HTERT RPE-1 (cell line): ENCODE results near the gene EIF4G1.

Experiments
- in situ Hi-C: fragments of 300-500 bp; cut with MboI; formaldehyde crosslinking; loops from 4 replicates; pipeline ENCODE4 v1.14.3; 2020; ENCODE audit warnings: low sequenced_read_pairs

EIF4G1 gene

GRCh38 chr3:184306341-184306972, 7.9 kb upstream of the EIF4G1 start:
- in situ Hi-C loops = no loop called here

GRCh38 chr3:184307915-184308314, 6.5 kb upstream of the EIF4G1 start:
- in situ Hi-C loops = no loop called here

- in situ Hi-C loops = no loop called here
Measured at GRCh38 chr3:184308744-184309143, 5.7 kb upstream of the EIF4G1 start.

- in situ Hi-C loops = no loop called here
Measured at GRCh38 chr3:184311633-184312032, 2.8 kb upstream of the EIF4G1 start.

GRCh38 chr3:184314700-184315542, 515 bp downstream of the EIF4G1 start:
- in situ Hi-C loops = no loop called here

- in situ Hi-C loops = no loop called here
Measured at GRCh38 chr3:184315543-184315867, 1.1 kb downstream of the EIF4G1 start.

- in situ Hi-C loops = no loop called here
Measured at GRCh38 chr3:184315871-184316661, 1.7 kb downstream of the EIF4G1 start.

DNA sequence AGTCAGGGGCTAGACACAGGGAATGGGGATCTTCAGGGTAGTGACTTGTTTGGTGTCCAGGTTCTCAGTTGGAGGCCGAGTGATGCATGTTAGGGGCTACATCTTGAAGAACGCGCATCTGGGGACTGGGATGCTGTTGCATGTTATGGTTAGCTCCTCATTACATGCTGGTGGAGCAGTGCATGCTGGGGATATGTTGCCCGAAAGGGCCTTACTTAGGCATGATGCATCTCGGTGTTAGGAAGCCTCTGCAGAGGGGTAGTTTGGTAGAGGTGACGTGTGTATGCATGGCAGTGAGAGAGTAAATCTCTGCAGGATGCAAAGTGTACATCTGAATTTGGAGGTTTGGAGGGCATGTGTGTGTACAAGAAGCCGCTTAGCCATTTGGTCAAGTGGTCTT, 2.4 kb downstream of the EIF4G1 start:
- in situ Hi-C loops = no loop called here

GRCh38 chr3:184317201-184317600, 2.8 kb downstream of the EIF4G1 start:
- in situ Hi-C loops = no loop called here

DNA sequence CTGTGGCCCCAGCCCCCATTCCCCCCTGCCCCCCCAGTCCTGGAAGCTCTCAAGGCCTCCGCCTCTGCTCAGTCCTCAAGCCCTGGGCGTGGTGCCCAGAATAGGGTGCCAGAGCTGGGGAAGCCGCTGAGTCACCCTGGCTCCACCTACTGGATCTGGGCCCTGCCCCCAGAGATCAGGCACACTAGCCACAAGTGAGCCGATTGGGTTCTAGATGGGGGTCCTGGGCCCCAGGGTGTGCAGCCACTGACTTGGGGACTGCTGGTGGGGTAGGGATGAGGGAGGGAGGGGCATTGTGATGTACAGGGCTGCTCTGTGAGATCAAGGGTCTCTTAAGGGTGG, 5.7 kb downstream of the EIF4G1 start:
- in situ Hi-C loops = no loop called here

DNA sequence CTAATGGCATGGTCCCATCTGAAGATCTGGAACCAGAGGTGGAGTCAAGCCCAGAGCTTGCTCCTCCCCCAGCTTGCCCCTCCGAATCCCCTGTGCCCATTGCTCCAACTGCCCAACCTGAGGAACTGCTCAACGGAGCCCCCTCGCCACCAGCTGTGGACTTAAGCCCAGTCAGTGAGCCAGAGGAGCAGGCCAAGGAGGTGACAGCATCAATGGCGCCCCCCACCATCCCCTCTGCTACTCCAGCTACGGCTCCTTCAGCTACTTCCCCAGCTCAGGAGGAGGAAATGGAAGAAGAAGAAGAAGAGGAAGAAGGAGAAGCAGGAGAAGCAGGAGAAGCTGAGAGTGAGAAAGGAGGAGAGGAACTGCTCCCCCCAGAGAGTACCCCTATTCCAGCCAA, 7.3 kb downstream of the EIF4G1 start:
- in situ Hi-C loops = no loop called here

DNA sequence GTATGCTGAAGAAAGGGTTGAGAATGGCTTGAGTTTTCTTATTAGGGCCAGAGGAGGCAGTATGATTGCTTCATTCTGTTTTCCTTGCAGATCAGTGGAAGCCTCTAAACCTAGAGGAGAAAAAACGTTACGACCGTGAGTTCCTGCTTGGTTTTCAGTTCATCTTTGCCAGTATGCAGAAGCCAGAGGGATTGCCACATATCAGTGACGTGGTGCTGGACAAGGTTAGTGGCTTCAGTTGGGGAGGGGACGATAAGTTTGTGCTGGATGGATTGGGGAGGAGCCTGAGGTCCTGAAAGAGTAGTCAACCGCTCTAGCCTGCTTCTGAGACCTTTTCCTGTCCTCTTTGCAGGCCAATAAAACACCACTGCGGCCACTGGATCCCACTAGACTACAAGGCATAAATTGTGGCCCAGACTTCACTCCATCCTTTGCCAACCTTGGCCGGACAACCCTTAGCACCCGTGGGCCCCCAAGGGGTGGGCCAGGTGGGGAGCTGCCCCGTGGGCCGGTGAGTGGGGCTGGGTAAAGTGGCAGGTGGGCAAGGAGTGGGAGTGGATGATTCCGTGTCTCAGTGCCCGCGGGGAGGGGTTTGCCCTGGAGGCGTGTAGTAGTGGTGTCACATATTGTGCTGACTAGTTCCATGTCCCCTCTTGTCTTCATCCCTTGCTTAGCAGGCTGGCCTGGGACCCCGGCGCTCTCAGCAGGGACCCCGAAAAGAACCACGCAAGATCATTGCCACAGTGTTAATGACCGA, 8.5 kb downstream of the EIF4G1 start:
- in situ Hi-C loops = no loop called here

- in situ Hi-C loops = no loop called here
Measured at GRCh38 chr3:184323696-184324095, 9.3 kb downstream of the EIF4G1 start.

DNA sequence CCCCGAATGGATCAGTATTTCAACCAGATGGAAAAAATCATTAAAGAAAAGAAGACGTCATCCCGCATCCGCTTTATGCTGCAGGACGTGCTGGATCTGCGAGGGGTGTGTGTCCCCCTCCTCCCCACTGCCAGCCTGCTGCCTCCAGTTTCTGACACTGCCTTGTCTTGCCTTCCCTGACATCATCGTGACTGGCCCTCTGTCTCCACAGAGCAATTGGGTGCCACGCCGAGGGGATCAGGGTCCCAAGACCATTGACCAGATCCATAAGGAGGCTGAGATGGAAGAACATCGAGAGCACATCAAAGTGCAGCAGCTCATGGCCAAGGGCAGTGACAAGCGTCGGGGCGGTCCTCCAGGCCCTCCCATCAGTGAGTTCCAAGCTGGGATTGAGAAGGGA, 10.9 kb downstream of the EIF4G1 start:
- in situ Hi-C loops = no loop called here

- in situ Hi-C loops = no loop called here
Measured at GRCh38 chr3:184325715-184326369, 11.4 kb downstream of the EIF4G1 start.

DNA sequence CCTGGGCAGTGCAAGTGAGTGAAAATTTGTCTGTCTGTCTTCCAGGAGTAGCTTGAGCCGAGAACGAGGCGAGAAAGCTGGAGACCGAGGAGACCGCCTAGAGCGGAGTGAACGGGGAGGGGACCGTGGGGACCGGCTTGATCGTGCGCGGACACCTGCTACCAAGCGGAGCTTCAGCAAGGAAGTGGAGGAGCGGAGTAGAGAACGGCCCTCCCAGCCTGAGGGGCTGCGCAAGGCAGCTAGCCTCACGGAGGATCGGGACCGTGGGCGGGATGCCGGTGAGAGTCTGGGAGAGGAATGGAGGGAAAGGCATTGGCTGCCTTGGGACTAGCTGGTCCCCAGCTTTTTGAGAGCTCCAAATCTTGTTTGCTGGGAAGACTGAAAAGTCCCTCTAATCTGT, 12.8 kb downstream of the EIF4G1 start:
- in situ Hi-C loops = no loop called here

- in situ Hi-C loops = no loop called here
Measured at GRCh38 chr3:184328516-184328915, 14.1 kb downstream of the EIF4G1 start.

GRCh38 chr3:184332370-184333090, 18.1 kb downstream of the EIF4G1 start:
- in situ Hi-C loops = no loop called here

DNA sequence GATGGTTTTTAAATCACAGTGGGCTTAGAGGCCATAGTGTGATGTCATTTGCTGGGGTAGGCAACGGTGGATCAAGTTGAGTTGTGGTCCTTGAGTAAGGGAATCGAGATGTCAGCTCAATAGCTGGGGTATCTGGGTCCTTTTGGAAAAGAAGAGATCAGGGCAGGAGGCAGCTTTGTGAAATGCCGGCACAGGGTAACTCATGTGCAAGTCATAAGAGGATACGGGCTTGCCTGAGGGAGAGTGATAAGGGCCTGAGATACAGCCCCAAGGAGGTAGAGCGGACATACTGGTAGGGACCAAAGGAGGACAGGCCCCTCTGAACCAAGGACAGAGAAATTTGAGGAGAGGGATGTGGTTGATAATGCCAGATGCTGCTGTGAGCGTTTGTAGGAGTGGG, 18.8 kb downstream of the EIF4G1 start:
- in situ Hi-C loops = no loop called here

- in situ Hi-C loops = no loop called here
Measured at GRCh38 chr3:184333700-184334099, 19.3 kb downstream of the EIF4G1 start.
